ENCODE measurements around the gene C3AR1. TPM values are rescaled to one million over a fixed set of nuclear protein-coding genes. Genes with fewer than 3 reads are reported as not detected.
A peak's percentile ranks its signal among the peaks of the same experiment; 100 is the strongest.
"Not testable (repeated sequence)": the region's sequence is repeated elsewhere in the genome, so short reads cannot be mapped to it uniquely, and the experiment has no call there.

The C3AR1 gene
- total RNA-seq, 1 donor from 2014 or later: not detected

DNA sequence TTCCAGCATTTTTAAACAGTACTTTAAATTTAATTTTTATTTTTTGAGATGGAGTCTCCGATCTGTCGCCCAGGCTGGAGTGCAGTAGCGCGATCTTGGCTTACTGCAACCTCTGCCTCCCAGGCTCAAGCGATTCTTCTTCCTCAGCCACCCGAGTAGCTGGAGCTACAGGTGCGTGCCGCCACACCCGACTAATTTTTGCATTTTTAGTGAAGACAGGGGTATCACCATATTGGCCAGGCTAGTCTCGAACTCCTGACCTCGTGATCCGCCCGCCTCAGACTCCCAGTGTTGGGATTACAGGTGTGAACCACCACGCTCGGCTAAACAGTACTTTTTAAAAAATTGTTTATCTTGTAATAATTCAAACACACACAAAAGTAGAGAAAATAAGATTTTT, 37.9 kb downstream of the C3AR1 start:
- DNase-seq (ENCODE audit: low read depth in 2 of 2): no peak

DNA sequence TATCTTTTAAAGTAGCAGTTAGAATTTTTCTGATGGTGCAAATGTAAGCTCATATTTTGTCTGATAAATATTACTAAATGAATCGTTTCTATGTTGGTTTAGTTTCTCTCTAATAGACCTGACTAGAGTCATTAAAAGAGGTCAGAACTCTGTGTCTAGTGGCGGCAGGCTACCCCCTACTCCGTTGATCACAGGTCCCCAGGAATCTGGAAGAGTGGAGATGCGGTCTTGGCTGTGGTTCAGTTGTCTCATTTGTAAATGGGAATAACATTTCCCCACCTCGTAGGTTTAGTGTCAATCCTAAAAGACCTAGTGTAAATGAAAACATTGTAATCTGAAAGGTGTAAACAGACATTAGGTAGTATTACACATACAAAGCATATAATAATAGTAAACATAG, 38.3 kb downstream of the C3AR1 start:
- DNase-seq (ENCODE audit: low read depth in 2 of 2): no peak

DNA sequence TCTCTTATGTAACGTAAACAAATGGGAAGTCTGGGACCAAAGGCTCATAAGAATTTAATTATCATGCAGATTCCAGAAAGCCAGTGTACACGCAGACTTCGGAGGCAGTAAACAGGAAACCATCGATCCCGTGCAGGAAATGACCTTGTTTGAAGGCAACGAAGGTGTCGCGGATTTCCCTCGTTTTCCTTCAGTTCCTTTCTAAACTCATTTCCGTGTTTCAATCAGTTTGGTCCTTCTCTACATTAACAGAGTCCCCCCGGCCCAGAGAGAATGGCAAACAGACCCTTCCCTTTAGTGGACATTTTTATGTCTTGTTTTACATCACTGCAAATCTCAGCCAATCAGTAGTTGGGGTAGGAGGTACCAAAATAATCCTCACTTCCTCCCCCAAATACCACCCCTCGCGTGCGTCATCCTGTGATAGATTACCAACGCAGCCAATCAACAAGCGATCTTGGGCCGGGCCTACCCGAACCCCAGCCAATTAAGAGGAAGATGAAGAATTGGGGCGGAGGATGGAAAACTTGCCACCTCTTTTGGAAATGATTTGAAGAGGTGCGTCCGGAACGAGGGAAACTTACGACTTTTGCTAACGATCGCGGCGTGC, 39.8 kb downstream of the C3AR1 start:
- DNase-seq (ENCODE audit: low read depth in 2 of 2): peak; percentile 100

DNA sequence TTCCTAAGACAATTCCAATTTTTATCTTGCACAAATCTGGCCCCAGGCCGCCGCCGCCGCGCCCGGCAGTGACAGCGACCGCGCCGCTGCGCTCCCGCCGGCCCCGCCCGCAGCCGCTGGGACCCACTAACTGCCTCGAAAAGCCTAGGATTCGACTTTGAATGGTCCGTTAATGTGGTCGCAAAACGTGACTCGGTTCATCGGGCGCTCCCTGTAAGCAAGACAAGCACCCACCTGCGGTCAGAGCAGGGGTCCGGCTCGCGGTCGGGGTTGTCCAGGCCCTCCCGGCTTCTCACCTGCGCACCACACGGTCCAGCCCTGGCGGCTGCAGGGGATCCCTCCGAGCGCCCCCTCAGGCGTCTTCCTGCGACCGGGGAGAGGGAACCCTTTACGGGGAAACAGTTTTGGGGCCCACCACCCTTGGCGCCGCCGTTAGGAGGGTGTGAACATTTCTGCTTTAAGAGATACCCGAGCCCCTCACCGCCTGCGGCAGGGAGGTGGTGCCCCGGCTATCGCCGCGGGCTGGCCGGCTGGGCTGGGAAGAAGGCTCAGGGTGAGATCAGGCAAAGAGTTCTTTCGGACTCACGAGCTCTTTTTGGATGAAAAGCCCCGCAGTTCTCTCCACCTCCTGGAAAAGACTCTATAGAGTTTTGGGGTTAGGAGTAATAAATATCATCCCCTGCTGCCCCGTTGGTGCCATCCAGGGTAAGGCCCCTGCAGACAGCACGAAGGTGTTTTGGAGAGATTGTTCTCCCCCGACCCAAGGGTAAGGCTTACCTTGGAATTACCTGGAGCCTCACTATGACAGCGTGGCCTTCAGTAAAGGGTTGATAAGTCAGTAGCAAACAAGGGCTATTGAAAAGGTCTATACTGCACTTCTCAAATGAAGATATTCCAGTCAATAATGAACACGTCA, 47.2 kb downstream of the C3AR1 start:
- DNase-seq (ENCODE audit: low read depth in 2 of 2): peak in 1 of 2 donors; percentile 31

DNA sequence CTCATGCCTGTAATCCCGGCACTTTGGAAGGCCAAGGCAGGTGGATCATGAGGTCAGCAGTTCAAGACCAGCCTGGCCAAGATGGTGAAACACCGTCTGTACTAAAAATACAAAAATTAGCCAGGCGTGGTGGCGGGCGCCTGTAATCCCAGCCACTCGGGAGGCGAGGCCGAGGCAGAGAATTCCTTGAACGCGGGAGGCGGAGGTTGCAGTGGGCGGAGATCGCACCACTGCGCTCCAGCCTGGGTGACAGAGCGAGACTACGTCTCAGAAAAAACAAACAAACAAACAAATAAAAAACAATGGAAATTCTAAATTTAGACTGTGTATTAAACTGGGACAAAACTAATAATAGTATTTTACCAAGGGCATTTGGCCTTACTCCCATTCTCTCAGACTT, 47.9 kb downstream of the C3AR1 start:
- DNase-seq (ENCODE audit: low read depth in 2 of 2): not testable (repeated sequence)

DNA sequence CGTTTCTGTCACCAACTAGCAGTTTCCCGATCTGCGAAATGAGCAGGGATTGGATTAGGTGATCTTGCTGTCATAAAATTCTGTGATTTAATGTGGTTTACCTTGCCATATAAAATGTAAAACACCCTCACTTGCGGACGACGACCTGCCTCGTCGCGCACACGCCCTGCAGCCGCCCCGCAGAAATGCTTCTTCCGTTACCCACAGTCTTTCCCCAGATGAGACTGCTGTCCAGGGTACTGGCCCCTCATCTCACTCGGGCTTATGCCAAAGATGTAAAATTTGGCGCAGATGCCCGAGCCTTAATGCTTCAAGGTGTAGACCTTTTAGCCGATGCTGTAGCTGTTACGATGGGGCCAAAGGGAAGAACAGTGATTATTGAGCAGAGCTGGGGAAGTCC, 51.3 kb downstream of the C3AR1 start:
- no peak for DNase-seq (ENCODE audit: low read depth in 2 of 2)

DNA sequence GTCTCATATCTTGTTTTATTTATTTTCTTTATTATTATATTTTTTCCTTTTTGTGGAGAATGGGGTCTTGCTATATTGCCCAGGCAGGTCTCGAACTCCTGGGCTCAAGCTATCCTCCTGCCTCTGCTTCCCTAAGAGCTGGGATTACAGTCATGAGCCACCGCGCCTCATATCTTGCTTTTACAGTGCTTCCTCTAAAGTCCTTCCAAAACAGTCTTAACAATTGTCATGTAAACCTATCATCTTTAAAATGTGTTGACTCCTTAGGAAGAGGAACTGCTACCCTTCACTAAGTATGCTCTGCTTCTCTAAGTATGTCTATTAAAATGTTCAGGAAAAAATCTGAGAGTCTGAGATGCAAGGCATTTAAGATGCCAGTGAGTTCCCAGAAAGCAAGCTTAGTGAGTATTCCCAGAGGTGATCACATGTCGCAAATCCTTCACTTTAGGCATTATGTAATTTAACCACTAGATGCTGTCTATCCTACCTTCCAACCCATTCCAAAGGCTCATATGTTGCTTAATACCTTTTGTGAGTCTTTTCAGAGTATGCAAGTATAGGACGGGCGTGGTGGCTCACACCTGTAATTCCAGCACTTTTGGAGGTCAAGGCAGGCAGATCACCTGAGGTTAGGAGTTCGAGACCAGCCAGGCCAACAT, 53.4 kb downstream of the C3AR1 start:
- DNase-seq (ENCODE audit: low read depth in 2 of 2): no peak

DNA sequence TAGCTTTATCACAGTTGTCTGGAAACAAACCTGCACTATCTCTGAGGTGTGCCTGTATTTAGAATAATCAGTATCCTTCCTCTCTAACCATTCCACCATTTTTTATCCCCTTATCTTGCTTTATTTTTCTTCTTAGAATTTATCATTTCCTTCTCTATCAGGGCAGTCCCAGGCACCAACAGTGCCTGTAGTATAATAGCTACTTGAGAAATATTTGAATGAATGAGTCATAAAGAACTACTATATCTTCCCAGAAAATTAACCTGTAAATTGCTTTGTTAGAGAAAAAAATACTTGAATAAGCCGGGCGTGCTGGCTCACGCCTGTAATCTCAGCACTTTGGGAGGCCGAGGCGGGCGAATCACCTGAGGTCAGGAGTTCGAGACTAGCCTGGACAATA, 54.8 kb downstream of the C3AR1 start:
- no peak for DNase-seq (ENCODE audit: low read depth in 2 of 2)

Other genes starting within 250 kb of the C3AR1 start
- gene SLC2A14, start 193.4 kb downstream of the C3AR1 start, total RNA-seq: not detected in 2 replicates
- 20.2 and 41.0 TPM in 2 replicates for gene SLC2A3, start 130.2 kb downstream of the C3AR1 start, total RNA-seq
- gene FOXJ2, start 33.6 kb downstream of the C3AR1 start, total RNA-seq: 3.1 and 3.4 TPM in 2 replicates
- 18.5 and 32.7 TPM in 2 replicates for gene NECAP1, start 15.9 kb upstream of the C3AR1 start, total RNA-seq
- gene CLEC4A, start 57.3 kb upstream of the C3AR1 start, total RNA-seq: not detected in 2 replicates
- gene ZNF705A, start 90.7 kb upstream of the C3AR1 start, total RNA-seq: not detected in 2 replicates
- gene FAM90A1, start 161.3 kb upstream of the C3AR1 start, total RNA-seq: under 0.01 TPM in 1 of 2 replicates, not detected in the other